ENCODE measurements around the gene SCP2D1.
A peak's percentile ranks its signal among the peaks of the same experiment; 100 is the strongest.
"Not testable (repeated sequence)": the region's sequence is repeated elsewhere in the genome, so short reads cannot be mapped to it uniquely, and the experiment has no call there.

SCP2D1 gene

GRCh38 chr20:18813483-18813882, at the start of gene SCP2D1:
TSS of gene SCP2D1 (plus strand) at chr20:18813783. CDS start at chr20:18813816, 33 bp downstream.
- no peak for DNase-seq (ENCODE audit: low read depth)
- H3K4me3 ChIP-seq (ENCODE audit: low read depth, low read length), result no peak within 1 kb of the TSS

GRCh38 chr20:18767676-18768075, 45.9 kb upstream of the SCP2D1 start:
- H3K4me3 ChIP-seq (ENCODE audit: low read depth, low read length), result no peak overlapping the region
- no peak for DNase-seq (ENCODE audit: low read depth)

- H3K4me3 ChIP-seq (ENCODE audit: low read depth, low read length), result no peak overlapping the region
- DNase-seq (ENCODE audit: low read depth), result no peak
These were observed 40.0 kb upstream of the SCP2D1 start for GRCh38 chr20:18773566-18773965.

GRCh38 chr20:18774207-18774606, 39.4 kb upstream of the SCP2D1 start:
- no peak overlapping the region for H3K4me3 ChIP-seq (ENCODE audit: low read depth, low read length)
- DNase-seq (ENCODE audit: low read depth), result no peak

GRCh38 chr20:18775633-18776032, 38.0 kb upstream of the SCP2D1 start:
- H3K4me3 ChIP-seq (ENCODE audit: low read depth, low read length), result no peak overlapping the region
- DNase-seq (ENCODE audit: low read depth), result no peak

- DNase-seq (ENCODE audit: low read depth), result no peak
These were observed 34.7 kb upstream of the SCP2D1 start for GRCh38 chr20:18778690-18779392.

GRCh38 chr20:18780385-18781130, 33.0 kb upstream of the SCP2D1 start:
- H3K4me3 ChIP-seq (ENCODE audit: low read depth, low read length), result no peak overlapping the region

More at GRCh38 chr20:18778690-18779392, 34.7 kb upstream of the SCP2D1 start:
- H3K4me3 ChIP-seq (ENCODE audit: low read depth, low read length), result no peak overlapping the region

GRCh38 chr20:18781509-18781908, 32.1 kb upstream of the SCP2D1 start:
- H3K4me3 ChIP-seq (ENCODE audit: low read depth, low read length), result no peak overlapping the region
- no peak for DNase-seq (ENCODE audit: low read depth)

More at GRCh38 chr20:18780385-18781130, 33.0 kb upstream of the SCP2D1 start:
- DNase-seq (ENCODE audit: low read depth), result no peak

GRCh38 chr20:18783385-18783959, 30.1 kb upstream of the SCP2D1 start:
- no peak overlapping the region for H3K4me3 ChIP-seq (ENCODE audit: low read depth, low read length)
- DNase-seq (ENCODE audit: low read depth), result no peak

GRCh38 chr20:18787046-18787445, 26.5 kb upstream of the SCP2D1 start:
- DNase-seq (ENCODE audit: low read depth); H3K4me3 ChIP-seq (ENCODE audit: low read depth, low read length): not testable (repeated sequence)

GRCh38 chr20:18788021-18788420, 25.6 kb upstream of the SCP2D1 start:
- H3K4me3 ChIP-seq (ENCODE audit: low read depth, low read length), result no peak overlapping the region
- DNase-seq (ENCODE audit: low read depth), result no peak

- no peak for DNase-seq (ENCODE audit: low read depth)
- no peak overlapping the region for H3K4me3 ChIP-seq (ENCODE audit: low read depth, low read length)
These were observed 22.8 kb upstream of the SCP2D1 start for GRCh38 chr20:18790787-18791186.

GRCh38 chr20:18793625-18794427, 19.8 kb upstream of the SCP2D1 start:
- H3K4me3 ChIP-seq (ENCODE audit: low read depth, low read length), result peak overlapping the region; percentile 61
- DNase-seq (ENCODE audit: low read depth), result peak; percentile 61

GRCh38 chr20:18794428-18794787, 19.2 kb upstream of the SCP2D1 start:
- no peak for DNase-seq (ENCODE audit: low read depth)
- H3K4me3 ChIP-seq (ENCODE audit: low read depth, low read length), result peak overlapping the region; percentile 61

GRCh38 chr20:18795366-18795765, 18.2 kb upstream of the SCP2D1 start:
- H3K4me3 ChIP-seq (ENCODE audit: low read depth, low read length), result no peak overlapping the region
- no peak for DNase-seq (ENCODE audit: low read depth)

GRCh38 chr20:18796282-18796833, 17.2 kb upstream of the SCP2D1 start:
- H3K4me3 ChIP-seq (ENCODE audit: low read depth, low read length), result no peak overlapping the region
- no peak for DNase-seq (ENCODE audit: low read depth)

GRCh38 chr20:18801516-18801915, 12.1 kb upstream of the SCP2D1 start:
- H3K4me3 ChIP-seq (ENCODE audit: low read depth, low read length), result no peak overlapping the region
- DNase-seq (ENCODE audit: low read depth), result no peak

GRCh38 chr20:18802012-18802634, 11.5 kb upstream of the SCP2D1 start:
- H3K4me3 ChIP-seq (ENCODE audit: low read depth, low read length), result no peak overlapping the region
- DNase-seq (ENCODE audit: low read depth), result no peak

- H3K4me3 ChIP-seq (ENCODE audit: low read depth, low read length), result no peak overlapping the region
- peak; percentile 11 for DNase-seq (ENCODE audit: low read depth)
These were observed 7.7 kb upstream of the SCP2D1 start for GRCh38 chr20:18805881-18806280.
